HL-60 (cell line): ENCODE results near the gene FADD.
A peak's percentile ranks its signal among the peaks of the same experiment; 100 is the strongest.

Source experiments
- DNase-seq, 2 experiments: peaks; one replicate each; pipeline ENCODE4 v3.0.0-alpha.2; 2010 to 2020; ENCODE audit warnings: low read depth in 1 of 2, low spot score in 1 of 2
- H3K27ac ChIP-seq: fragments of 250-450 bp; sonication (Bioruptor Pico); replicated peaks from 2 replicates; pipeline ENCODE4 v1.5.1; 2020; ENCODE audit warnings: mild to moderate bottlenecking, moderate library complexity
- H3K27me3 ChIP-seq: fragments of 250-450 bp; sonication (Bioruptor Pico); 2 replicates; pipeline ENCODE4 v1.5.1; 2021; ENCODE audit warnings: mild to moderate bottlenecking, moderate library complexity; ENCODE audit not compliant: insufficient read depth, poor library complexity, severe bottlenecking
- H3K4me3 ChIP-seq: replicated peaks from 2 replicates; pipeline ENCODE4 v1.5.1; 2011; ENCODE audit warnings: mild to moderate bottlenecking, control low read depth, low read length; ENCODE audit not compliant: insufficient read depth
- CTCF ChIP-seq: IDR thresholded peaks from one replicate; pipeline ENCODE4 v1.5.1; 2011; ENCODE audit warnings: low read length, control low read depth, inconsistent platforms; ENCODE audit not compliant: insufficient read depth
- GABPA ChIP-seq: IDR thresholded peaks from 2 replicates; pipeline ENCODE4 v1.6.1; 2012; ENCODE audit warnings: low read depth
- POLR2AphosphoS5 ChIP-seq: IDR thresholded peaks from 2 replicates; pipeline ENCODE4 v1.6.1; 2012; ENCODE audit warnings: low read depth
- SPI1 ChIP-seq: IDR thresholded peaks from 2 replicates; pipeline ENCODE4 v1.6.1; 2012; ENCODE audit warnings: low read depth, mild to moderate bottlenecking, borderline replicate concordance
- TF ChIP-seq, protein P1 (sequence below): IDR thresholded peaks from 2 replicates; pipeline ENCODE4 v1.6.1; 2012; ENCODE audit warnings: low read depth; ENCODE audit not compliant: insufficient replicate concordance

The FADD gene

DNA sequence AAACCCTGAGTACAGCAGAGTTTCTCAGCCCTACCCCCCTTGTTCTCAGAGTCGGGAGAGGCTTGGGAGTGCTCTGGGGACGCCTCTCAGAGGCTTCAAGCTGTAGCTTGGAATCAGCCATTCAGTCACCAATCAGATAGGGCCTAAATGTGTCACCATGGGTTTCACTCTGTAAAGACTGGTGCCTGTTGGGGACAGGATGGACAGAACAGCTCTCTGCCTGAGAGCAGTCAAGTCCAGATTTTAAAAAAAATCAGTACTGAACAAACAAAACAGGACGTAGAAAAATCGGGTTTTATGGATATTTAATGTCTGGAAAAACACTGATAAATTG lies 1.3 kb downstream of the FADD start:
- TF ChIP-seq CTCF (no peak), SPI1 (no peak)

GRCh38 chr11:70205049-70205725 lies 2.1 kb downstream of the FADD start:
- H3K4me3 ChIP-seq = no peak overlapping the region
- DNase-seq = no peak
- TF ChIP-seq, protein P1, sequence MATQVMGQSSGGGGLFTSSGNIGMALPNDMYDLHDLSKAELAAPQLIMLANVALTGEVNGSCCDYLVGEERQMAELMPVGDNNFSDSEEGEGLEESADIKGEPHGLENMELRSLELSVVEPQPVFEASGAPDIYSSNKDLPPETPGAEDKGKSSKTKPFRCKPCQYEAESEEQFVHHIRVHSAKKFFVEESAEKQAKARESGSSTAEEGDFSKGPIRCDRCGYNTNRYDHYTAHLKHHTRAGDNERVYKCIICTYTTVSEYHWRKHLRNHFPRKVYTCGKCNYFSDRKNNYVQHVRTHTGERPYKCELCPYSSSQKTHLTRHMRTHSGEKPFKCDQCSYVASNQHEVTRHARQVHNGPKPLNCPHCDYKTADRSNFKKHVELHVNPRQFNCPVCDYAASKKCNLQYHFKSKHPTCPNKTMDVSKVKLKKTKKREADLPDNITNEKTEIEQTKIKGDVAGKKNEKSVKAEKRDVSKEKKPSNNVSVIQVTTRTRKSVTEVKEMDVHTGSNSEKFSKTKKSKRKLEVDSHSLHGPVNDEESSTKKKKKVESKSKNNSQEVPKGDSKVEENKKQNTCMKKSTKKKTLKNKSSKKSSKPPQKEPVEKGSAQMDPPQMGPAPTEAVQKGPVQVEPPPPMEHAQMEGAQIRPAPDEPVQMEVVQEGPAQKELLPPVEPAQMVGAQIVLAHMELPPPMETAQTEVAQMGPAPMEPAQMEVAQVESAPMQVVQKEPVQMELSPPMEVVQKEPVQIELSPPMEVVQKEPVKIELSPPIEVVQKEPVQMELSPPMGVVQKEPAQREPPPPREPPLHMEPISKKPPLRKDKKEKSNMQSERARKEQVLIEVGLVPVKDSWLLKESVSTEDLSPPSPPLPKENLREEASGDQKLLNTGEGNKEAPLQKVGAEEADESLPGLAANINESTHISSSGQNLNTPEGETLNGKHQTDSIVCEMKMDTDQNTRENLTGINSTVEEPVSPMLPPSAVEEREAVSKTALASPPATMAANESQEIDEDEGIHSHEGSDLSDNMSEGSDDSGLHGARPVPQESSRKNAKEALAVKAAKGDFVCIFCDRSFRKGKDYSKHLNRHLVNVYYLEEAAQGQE = no peak
- no peak for TF ChIP-seq SPI1
- no peak for TF ChIP-seq CTCF
- TF ChIP-seq GABPA = no peak
- no peak for TF ChIP-seq POLR2AphosphoS5
- H3K27ac ChIP-seq = no peak overlapping the region
- H3K27me3 ChIP-seq = no peaks in the 10 kb centered on the region

More for the DNA sequence above, 1.3 kb downstream of the FADD start:
- Histone ChIP-seq H3K27me3 (no peaks in the 10 kb centered on the region), H3K27ac (peak overlapping the region; percentile 95), H3K4me3 (peak overlapping the region; percentile 82)
- no peak for DNase-seq

- TF ChIP-seq CTCF = no peak
- TF ChIP-seq SPI1 = no peak
- TF ChIP-seq, protein P1 = no peak
- no peak for TF ChIP-seq POLR2AphosphoS5
- TF ChIP-seq GABPA = no peak
- Histone ChIP-seq H3K27ac (no peak overlapping the region), H3K27me3 (no peaks in the 10 kb centered on the region), H3K4me3 (no peak overlapping the region)
- no peak for DNase-seq
Measured at GRCh38 chr11:70205766-70206165, 2.7 kb downstream of the FADD start.
